Camera-type eye (tissue), 1 donor: ENCODE measurements around the gene FAM186B. TPM values are rescaled to one million over a fixed set of nuclear protein-coding genes. Genes with fewer than 3 reads are reported as not detected.

ENCODE experiments used
- total RNA-seq: library from RNA; depleted of rRNA; stranded (reverse); fragments of >200 nt; gene quantifications from one replicate; pipeline ENCODE4 v1.2.3, GENCODE V29; 2014

The FAM186B gene, protein sequence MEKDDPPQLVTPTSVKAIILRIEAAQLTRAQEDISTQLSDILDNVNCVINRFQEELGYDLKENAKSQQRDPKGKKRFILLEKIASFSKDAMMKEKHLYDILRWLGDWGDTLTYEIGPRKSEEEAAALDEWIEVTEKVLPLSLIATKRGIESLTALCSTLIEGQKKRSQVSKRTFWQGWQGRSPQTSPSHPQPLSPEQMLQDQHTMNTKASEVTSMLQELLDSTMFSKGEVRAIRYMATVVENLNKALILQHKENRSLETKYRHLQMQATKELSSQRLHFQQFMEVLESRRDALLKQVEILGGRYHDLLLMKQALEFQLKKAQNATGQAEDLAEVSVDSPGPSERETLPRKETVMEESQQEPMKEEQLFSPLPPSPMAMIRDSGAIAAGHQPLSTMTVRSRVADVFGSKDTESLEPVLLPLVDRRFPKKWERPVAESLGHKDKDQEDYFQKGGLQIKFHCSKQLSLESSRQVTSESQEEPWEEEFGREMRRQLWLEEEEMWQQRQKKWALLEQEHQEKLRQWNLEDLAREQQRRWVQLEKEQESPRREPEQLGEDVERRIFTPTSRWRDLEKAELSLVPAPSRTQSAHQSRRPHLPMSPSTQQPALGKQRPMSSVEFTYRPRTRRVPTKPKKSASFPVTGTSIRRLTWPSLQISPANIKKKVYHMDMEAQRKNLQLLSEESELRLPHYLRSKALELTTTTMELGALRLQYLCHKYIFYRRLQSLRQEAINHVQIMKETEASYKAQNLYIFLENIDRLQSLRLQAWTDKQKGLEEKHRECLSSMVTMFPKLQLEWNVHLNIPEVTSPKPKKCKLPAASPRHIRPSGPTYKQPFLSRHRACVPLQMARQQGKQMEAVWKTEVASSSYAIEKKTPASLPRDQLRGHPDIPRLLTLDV
- total RNA-seq, result 0.44 TPM

GRCh38 chr12:49605539-49605938 lies at the start of gene FAM186B:
FAM186B (minus strand) TSS chr12:49605639; CDS start chr12:49605477, 162 bp downstream.

GRCh38 chr12:49623142-49623904 lies 17.9 kb upstream of the FAM186B start, which contains the start of gene PRPF40B:
PRPF40B (plus strand) TSS chr12:49623561; CDS start chr12:49623591, 30 bp downstream.

DNA sequence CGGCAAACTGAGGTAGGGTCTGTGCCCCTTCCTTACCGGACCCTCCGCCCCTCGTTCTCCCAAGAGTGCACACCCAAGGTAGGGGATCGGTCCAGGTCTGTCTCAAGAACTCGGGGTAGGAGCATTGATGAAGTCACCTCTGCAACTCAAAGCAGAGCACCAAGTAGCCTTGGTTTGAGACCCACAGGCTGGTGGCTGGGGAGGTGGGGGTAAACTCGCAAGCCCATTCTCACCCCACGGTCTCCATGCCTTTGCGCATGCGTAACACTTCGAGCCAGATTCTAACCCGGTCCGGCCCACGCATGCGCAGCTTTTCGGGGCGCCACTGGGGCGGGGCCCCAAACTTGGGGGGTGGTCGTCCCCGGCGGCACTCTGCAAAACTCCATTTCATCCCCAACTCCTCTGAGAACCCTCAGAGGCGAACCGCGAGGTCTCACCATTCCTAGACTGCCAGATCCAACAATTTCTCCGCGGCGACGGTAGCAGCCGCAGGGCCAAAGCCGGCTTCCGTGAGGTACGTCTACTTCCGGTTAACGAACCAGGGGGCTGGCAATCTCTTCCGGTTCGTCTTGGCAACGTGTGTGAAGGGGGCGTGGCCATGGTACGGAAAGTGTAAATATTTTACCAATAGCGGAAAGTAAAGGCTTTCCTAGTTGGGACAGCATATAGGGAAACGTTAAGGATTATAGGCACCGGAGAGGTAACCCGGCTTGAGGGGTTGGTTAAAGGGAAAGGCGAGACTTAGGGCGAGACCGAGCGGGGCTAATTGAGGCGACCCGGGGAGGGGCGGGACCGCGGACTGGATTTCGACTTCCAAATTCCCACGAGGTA lies 37.6 kb downstream of the FAM186B start, which contains the start of gene MCRS1:
MCRS1 (minus strand) TSS at position 532 of the 831 bp plus-strand sequence. CDS start 1,411 bp downstream, outside the sequence.

GRCh38 chr12:49538510-49539403 lies 66.7 kb downstream of the FAM186B start, which contains the start of gene KCNH3:
KCNH3 (plus strand) TSS chr12:49539030; CDS start chr12:49539417, 387 bp downstream.

Other genes starting within 250 kb of the FAM186B start
- 44.1 TPM for gene SPATS2, start 238.2 kb downstream of the FAM186B start, total RNA-seq
- 0.93 TPM for gene KCNH3, start 66.6 kb downstream of the FAM186B start, total RNA-seq
- 53.1 TPM for gene MCRS1, start 37.5 kb downstream of the FAM186B start, total RNA-seq
- gene PRPF40B, start 17.9 kb upstream of the FAM186B start, total RNA-seq, result 27.5 TPM
- 30.1 TPM for gene FMNL3, start 101.8 kb upstream of the FAM186B start, total RNA-seq
- 310 TPM for gene TMBIM6, start 135.9 kb upstream of the FAM186B start, total RNA-seq
- gene NCKAP5L, start 222.8 kb upstream of the FAM186B start, total RNA-seq, result 22.6 TPM
- 5.5 TPM for gene BCDIN3D, start 237.5 kb upstream of the FAM186B start, total RNA-seq